Mesodermal cell (in vitro differentiated cells): ENCODE results near the gene LRCH4.
"Not testable (repeated sequence)": the region's sequence is repeated elsewhere in the genome, so short reads cannot be mapped to it uniquely, and the experiment has no call there.

Source experiments
- H3K27ac ChIP-seq: 2 replicates; pipeline ENCODE4 v1.7.0; 2013; ENCODE audit warnings: mild to moderate bottlenecking, low read depth, low read length, moderate library complexity; ENCODE audit not compliant: severe bottlenecking
- H3K36me3 ChIP-seq: 2 replicates; pipeline ENCODE4 v1.7.1; 2013; ENCODE audit warnings: mild to moderate bottlenecking, low read length, moderate library complexity; ENCODE audit not compliant: control insufficient read depth, insufficient read depth
- H3K4me1 ChIP-seq: one replicate; pipeline ENCODE4 v1.7.1; 2013; ENCODE audit warnings: mild to moderate bottlenecking, low read length; ENCODE audit not compliant: insufficient read depth, control insufficient read depth, poor library complexity, severe bottlenecking
- H3K4me3 ChIP-seq: 2 replicates; pipeline ENCODE4 v1.7.0; 2013; ENCODE audit warnings: low read length, control low read depth, mild to moderate bottlenecking; ENCODE audit not compliant: insufficient read depth, poor library complexity, severe bottlenecking; ENCODE audit errors: extremely low read depth
- H3K9me3 ChIP-seq: 2 replicates; pipeline ENCODE4 v1.7.1; 2013; ENCODE audit warnings: mild to moderate bottlenecking, low read length, moderate library complexity; ENCODE audit not compliant: control insufficient read depth
- WGBS, 2 experiments: methylation state at CpG; one replicate each; pipeline ENCODE4 v1.1.5; 2013; ENCODE audit warnings: missing lambda C conversion rate in 2 of 2; ENCODE audit not compliant: insufficient coverage in 2 of 2; 5-methylcytosine and 5-hydroxymethylcytosine counted together

Gene LRCH4

DNA sequence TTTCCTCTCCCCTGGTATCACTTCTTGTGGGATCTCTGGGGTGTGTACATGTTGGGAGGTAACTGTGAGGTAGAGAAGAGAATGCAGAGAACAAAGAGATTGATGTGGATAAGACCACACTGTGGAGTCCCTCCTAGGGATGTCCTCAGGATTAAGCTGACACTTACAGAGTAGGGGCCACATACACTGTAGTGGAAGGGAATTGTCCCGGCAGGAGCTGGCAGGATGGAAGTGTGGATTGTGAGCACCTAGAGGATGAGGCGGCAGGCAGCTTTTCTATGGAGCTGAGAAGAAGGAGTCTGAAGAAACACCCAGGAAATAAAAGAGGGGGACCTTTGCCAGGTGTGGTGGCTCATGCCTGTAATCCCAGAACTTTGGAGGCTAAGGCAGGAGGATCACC is 33.4 kb downstream of the LRCH4 start:
- H3K9me3 ChIP-seq = no peaks in the 10 kb centered on the region
- peaks cover 13% of the 10 kb centered on the region for H3K4me1 ChIP-seq
- no peak overlapping the region for H3K4me3 ChIP-seq
- WGBS, 2 experiments = 100% methylated on average over 2 of the region's 2 CpGs
- H3K36me3 ChIP-seq = peaks cover 51% of the 10 kb centered on the region
- no peak overlapping the region for H3K27ac ChIP-seq

DNA sequence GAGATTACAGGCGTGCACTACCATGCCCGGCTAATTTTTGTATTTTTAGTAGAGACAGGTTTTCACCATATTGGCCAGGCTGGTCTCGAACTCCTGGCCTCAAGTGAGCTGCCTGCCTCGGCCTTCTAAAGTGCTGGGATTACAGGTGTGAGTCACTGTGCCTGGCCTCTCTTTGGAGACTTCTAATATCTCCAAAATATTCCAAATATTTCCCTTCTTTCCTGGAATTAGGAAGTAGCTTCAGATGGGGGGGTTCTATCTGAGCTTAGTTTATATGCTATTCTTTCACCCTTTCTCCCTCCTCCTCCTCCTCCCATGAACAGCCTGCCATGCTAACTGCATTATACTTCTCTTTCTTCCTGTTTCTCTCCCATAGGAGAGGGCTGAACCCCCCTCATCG is 37.5 kb downstream of the LRCH4 start:
- H3K4me3 ChIP-seq, H3K27ac ChIP-seq, H3K9me3 ChIP-seq: not testable (repeated sequence)
- peaks cover 26% of the 10 kb centered on the region for H3K36me3 ChIP-seq
- peaks cover 42% of the 10 kb centered on the region for H3K4me1 ChIP-seq
- WGBS, 2 experiments = 72 to 88% methylated on average over 2 to 4 of the region's 5 CpGs

- WGBS, 2 experiments = 67 to 92% methylated on average over 1 to 2 of the region's 2 CpGs
- H3K9me3 ChIP-seq = no peaks in the 10 kb centered on the region
- peaks cover 26% of the 10 kb centered on the region for H3K36me3 ChIP-seq
- H3K27ac ChIP-seq = peak overlapping the region; percentile 88
- H3K4me3 ChIP-seq = no peak overlapping the region
- H3K4me1 ChIP-seq = peaks cover 42% of the 10 kb centered on the region
Measured at GRCh38 chr7:100547872-100548271, 38.1 kb downstream of the LRCH4 start.

GRCh38 chr7:100546926-100547800 is 38.8 kb downstream of the LRCH4 start:
- no peaks in the 10 kb centered on the region for H3K9me3 ChIP-seq
- peak overlapping the region; percentile 2 for H3K4me3 ChIP-seq
- 94 to 100% methylated on average over 4 to 6 of the region's 9 CpGs for WGBS, 2 experiments
- peak overlapping the region; percentile 88 for H3K27ac ChIP-seq
- H3K36me3 ChIP-seq = peaks cover 20% of the 10 kb centered on the region
- H3K4me1 ChIP-seq = peaks cover 42% of the 10 kb centered on the region

- peak overlapping the region; percentile 88 for H3K27ac ChIP-seq
- peaks cover 13% of the 10 kb centered on the region for H3K36me3 ChIP-seq
- no peak overlapping the region for H3K4me3 ChIP-seq
- 68 to 93% methylated on average over 3 to 6 of the region's 10 CpGs for WGBS, 2 experiments
- H3K9me3 ChIP-seq = no peaks in the 10 kb centered on the region
- peaks cover 42% of the 10 kb centered on the region for H3K4me1 ChIP-seq
Measured at GRCh38 chr7:100546129-100546925, 39.6 kb downstream of the LRCH4 start.

DNA sequence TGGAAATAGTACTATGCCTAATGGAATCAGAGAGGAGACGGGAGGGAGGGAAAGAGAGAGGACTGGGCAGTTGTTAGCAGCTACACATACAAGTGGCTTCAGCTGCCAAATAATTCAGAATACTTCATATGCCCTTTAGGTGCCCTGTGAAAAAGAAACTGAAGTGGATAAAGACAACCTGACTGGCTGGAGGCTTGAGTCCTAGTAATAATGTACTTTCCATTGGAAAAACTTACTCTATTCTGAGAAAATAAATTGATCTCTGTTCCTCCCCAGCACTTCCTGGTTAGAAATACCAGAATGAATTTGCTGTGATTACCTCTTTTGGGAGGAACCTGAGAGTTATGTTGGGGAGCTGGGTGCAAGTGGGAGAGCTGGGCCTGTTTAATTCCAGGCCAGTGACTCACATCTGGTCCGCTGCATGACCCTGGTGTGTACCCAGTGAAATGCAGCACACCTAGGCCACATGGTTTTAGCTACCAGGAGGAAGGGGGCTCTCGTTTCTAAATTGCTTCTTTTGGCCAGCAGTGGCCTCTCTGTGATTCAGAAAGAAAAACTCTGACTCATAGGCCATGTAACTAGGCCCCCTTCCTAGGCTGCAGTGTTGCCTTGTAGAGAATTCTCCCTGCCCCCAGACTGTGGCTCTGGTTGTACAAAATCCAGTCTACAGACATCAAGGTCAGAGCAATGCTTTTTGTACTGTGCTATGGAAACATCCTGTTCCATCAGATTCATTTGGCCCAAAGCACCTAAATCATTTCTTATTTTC is 40.4 kb downstream of the LRCH4 start:
- peaks cover 42% of the 10 kb centered on the region for H3K4me1 ChIP-seq
- peak overlapping the region; percentile 88 for H3K27ac ChIP-seq
- H3K4me3 ChIP-seq = no peak overlapping the region
- H3K36me3 ChIP-seq = peaks cover 11% of the 10 kb centered on the region
- no peaks in the 10 kb centered on the region for H3K9me3 ChIP-seq
- WGBS, 2 experiments = 6 to 29% methylated on average over 1 to 2 of the region's 3 CpGs

- 67 to 94% methylated on average over 1 of the region's 1 CpG for WGBS, 2 experiments
- Histone ChIP-seq H3K36me3 (peaks cover 9% of the 10 kb centered on the region), H3K4me1 (peaks cover 42% of the 10 kb centered on the region), H3K4me3 (no peak overlapping the region), H3K27ac (peak overlapping the region; percentile 88), H3K9me3 (no peaks in the 10 kb centered on the region)
Measured at GRCh38 chr7:100544967-100545359, 41.0 kb downstream of the LRCH4 start.

DNA sequence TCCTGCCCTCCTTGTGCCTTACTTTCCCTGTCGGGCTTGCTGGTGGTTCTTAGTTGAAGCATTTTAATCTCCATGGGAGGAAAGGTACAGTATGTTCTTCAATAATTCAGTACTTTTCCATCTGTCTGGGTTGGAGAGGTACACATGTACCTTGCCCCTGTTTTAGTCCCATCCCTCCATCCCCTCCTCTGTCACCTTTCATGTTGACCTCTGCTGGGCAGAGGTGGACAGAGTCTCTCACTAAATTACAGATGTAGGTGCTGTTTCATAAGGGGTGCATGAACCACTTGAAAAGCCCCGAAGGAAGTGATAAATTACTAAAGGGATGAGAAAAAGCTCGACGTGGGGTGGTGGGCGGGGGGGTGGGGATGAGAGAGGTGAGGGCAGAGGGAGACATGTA is 41.5 kb downstream of the LRCH4 start:
- peaks cover 5% of the 10 kb centered on the region for H3K36me3 ChIP-seq
- peaks cover 42% of the 10 kb centered on the region for H3K4me1 ChIP-seq
- no peak overlapping the region for H3K27ac ChIP-seq
- H3K9me3 ChIP-seq = no peaks in the 10 kb centered on the region
- no peak overlapping the region for H3K4me3 ChIP-seq
- 67 to 83% methylated on average over 4 of the region's 5 CpGs for WGBS, 2 experiments

- Histone ChIP-seq H3K36me3 (no peaks in the 10 kb centered on the region), H3K9me3 (no peaks in the 10 kb centered on the region), H3K27ac (no peak overlapping the region), H3K4me3 (no peak overlapping the region), H3K4me1 (peaks cover 40% of the 10 kb centered on the region)
- WGBS, 2 experiments = no CpG with 5 or more reads among the region's 1 CpG
Measured at GRCh38 chr7:100543586-100543985, 42.3 kb downstream of the LRCH4 start.

DNA sequence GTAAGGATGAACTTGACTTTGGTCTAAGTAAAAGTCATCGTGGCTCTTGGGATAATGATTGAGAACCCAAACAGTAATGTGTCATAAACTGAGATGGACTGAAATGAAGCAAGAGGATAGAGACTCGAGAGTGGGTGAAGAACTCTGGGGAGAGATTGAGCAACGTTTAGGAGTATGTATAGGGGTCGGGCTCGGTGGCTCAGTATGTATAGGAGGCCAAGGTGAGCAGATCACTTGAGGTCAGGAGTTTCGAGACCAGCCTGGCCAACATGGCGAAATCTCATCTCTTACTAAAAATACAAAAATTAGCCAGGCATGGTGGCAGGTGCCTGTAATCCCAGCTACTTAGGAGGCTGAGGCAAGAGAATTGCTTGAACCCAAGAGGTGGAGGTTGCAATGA is 44.6 kb downstream of the LRCH4 start:
- H3K4me3 ChIP-seq, H3K9me3 ChIP-seq, H3K36me3 ChIP-seq, H3K27ac ChIP-seq: not testable (repeated sequence)
- 74 to 91% methylated on average over 3 to 5 of the region's 7 CpGs for WGBS, 2 experiments
- H3K4me1 ChIP-seq = peaks cover 17% of the 10 kb centered on the region
